Activated naive CD4-positive, alpha-beta T cell treated with anti-CD3 and anti-CD28 coated beads, Interleukin-2, amount 50 U/mL, for 72 hours (primary cell): ENCODE results near the gene SETX. TPM values are rescaled to one million over a fixed set of nuclear protein-coding genes. Genes with fewer than 3 reads are reported as not detected.

Experiments
- ATAC-seq, 2 donors: fragments of 150-1000 bp; cut with Tn5 transposase; 2 replicates each; pipeline ENCODE4 v1.10.0; 2021; ENCODE audit warnings: mild to moderate bottlenecking in 2 of 2, moderate library complexity in 2 of 2
- DNase-seq, 2 donors: peaks; one replicate each; pipeline ENCODE4 v3.0.0; 2021 to 2022; ENCODE audit warnings: low spot score in 2 of 2
- H3K27ac Mint-ChIP-seq, 2 donors: one replicate each; pipeline ENCODE4 v1.8.0; 2022; ENCODE audit warnings: mild to moderate bottlenecking in 2 of 2, mixed read lengths in 2 of 2
- H3K36me3 Mint-ChIP-seq, 2 donors: one replicate each; pipeline ENCODE4 v1.8.0; 2022; ENCODE audit warnings: mixed read lengths in 2 of 2
- H3K9me3 Mint-ChIP-seq, 2 donors: one replicate each; pipeline ENCODE4 v1.8.0; 2022; ENCODE audit warnings: mixed read lengths in 2 of 2
- total RNA-seq, 2 donors: library from RNA; stranded (reverse); gene quantifications; one replicate each; pipeline ENCODE4 v1.2.3, GENCODE V29; 2022

The SETX gene
- total RNA-seq, 2 donors from 2014 or later, result 43.1 to 45.0 TPM

DNA sequence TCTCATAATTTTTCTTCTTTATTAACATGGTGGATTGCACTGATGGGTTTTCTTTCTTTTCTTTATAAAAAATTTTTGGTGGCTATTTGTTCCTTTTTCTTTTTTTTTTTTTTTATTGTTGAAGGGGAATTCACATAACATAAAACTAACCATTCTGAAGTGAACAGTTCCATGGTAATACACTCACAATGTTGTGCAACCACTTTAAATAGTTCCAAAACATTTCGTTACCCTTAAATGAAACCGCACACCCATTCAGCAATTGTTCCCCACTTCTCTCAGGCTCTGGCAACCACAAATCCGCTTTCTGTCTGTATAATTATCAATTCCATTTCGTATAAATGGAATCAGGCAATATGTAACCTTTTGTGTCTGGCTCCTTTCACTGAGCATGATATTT lies 11.7 kb upstream of the SETX start:
- ATAC-seq (no peak), DNase-seq (no peak)
- no peak overlapping the region for H3K27ac Mint-ChIP-seq
- H3K9me3 Mint-ChIP-seq, result no peaks in the 10 kb centered on the region
- no peaks in the 10 kb centered on the region for H3K36me3 Mint-ChIP-seq

DNA sequence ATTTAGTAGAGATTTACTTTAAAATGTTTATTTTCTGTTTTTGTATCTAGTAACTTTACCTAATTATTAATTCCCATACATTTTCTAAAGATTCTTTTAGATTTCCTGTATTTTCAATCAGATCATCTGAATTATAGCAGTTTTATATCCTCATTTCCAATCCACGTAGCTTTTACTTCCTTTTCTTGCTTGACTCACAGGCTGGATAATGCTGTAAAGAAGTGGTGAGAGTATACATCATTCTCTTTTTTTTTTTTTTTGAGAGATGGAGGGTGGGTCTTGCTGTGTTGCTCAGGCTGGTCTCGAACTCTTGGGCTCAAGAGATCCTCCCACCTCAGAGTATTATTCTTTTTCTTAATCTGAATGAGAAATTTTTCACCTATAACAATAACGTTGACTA lies 11.2 kb upstream of the SETX start:
- ATAC-seq (no peak), DNase-seq (no peak)
- Mint-ChIP-seq H3K9me3 (no peaks in the 10 kb centered on the region), H3K27ac (no peak overlapping the region), H3K36me3 (no peaks in the 10 kb centered on the region)

DNA sequence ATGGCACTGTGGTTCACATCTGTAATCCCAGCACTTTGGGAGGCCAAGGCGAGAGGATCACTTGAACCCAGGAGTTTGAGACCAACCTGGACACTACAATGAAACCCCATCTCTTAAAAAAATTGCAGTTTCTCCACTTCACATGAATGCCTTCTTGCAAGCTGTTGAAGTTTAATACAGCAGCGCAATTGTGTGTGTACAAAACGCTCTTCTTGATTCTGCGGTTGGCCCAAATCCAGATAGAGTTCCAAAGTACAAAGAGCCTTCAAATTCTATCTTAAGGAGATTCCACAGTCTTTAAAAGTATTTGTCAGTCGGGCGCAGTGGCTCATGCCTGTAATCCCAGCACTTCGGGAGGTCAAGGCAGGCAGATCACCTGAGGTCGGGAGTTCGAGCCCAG lies 9.3 kb upstream of the SETX start:
- Mint-ChIP-seq H3K9me3 (no peaks in the 10 kb centered on the region), H3K27ac (peak overlapping the region in 1 of 2 donors; percentile 9), H3K36me3 (no peaks in the 10 kb centered on the region)
- DNase-seq (no peak), ATAC-seq (no peak)

DNA sequence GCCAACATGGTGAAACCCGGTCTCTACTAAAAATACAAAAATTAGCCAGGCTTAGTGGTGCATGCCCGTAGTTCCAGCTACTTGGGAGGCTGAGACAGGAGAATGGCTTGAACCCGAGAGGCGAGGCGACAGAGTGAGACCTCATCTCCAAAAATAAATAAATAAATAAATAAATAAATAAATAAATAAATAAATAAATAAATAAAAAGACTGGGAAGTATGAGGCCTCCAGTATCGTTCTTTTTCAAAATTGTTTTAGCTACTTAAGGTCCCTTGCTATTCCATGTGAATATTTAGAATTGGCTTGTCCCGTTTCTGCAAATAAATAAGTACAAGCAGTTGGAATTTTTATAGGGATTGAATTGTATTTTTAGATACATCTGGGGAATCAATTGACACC lies 3.0 kb upstream of the SETX start:
- DNase-seq (no peak), ATAC-seq (no peak)
- peaks cover 15 to 20% of the 10 kb centered on the region in 2 donors for H3K36me3 Mint-ChIP-seq
- peaks cover 0 to 3% of the 10 kb centered on the region in 2 donors for H3K9me3 Mint-ChIP-seq
- no peak overlapping the region for H3K27ac Mint-ChIP-seq

DNA sequence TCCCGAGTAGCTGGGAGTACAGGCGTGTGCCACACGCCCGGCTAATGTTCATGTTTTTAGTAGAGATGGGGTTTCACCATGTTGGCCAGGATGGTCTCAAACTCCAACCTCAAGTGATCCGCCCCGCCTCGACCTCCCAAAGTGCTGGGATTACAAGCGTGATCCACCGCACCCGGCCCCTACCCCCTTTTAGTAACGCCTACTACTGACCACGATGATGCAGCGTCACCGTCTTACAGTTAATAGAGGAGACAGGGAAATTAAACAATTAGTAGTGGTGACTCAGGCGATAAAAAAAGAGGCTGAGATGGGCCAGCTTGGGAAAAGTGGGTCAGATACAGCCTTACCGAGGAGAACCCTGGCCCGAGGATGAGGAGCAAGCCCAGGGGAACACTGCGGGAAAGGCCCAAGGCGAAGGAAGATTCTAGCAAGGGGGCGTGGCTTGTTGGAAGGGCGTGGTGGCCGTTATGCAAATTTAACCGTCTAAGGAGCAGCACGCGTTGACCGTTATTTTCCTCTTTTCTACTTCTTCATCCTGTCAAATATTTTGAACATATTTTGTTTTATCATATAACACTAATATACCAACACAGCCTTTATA lies 1.6 kb upstream of the SETX start:
- no peak for ATAC-seq
- H3K36me3 Mint-ChIP-seq, result peaks cover 25 to 29% of the 10 kb centered on the region in 2 donors
- H3K27ac Mint-ChIP-seq, result no peak overlapping the region
- DNase-seq, result no peak
- H3K9me3 Mint-ChIP-seq, result peaks cover 0 to 3% of the 10 kb centered on the region in 2 donors

DNA sequence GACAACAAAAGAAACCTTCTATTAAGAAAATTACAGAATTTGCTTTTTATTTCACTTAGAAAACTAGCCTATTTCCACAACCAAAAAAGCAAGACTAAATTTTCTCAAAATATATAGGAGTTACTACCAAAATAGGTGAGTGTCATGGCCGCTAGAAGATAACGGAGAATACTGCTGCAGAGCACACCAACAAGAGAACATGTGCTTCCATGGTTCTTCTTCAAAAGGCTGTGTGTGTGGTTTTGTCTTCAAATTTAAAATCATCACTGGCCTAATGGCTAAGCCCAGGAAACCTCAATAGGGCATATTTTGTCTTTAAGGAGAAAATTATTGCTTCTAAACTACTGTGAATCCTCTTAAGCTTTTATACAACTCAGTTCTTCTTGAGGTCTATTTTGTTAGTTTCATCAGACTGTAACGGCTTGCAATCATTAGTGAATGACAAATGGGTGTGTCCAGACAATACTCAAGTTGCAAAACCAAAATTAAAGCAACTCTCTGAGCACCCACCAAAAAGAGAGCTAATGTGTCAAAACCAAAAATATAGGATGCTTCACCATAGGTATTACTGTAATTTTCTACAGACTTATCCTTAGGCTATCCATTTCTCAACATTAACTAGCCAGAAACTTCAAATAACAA lies 3.3 kb downstream of the SETX start:
- peaks cover 0 to 3% of the 10 kb centered on the region in 2 donors for H3K9me3 Mint-ChIP-seq
- peak overlapping the region; percentile 88 to 92 for H3K27ac Mint-ChIP-seq
- ATAC-seq (no peak), DNase-seq (no peak)
- peaks cover 36 to 47% of the 10 kb centered on the region in 2 donors for H3K36me3 Mint-ChIP-seq

DNA sequence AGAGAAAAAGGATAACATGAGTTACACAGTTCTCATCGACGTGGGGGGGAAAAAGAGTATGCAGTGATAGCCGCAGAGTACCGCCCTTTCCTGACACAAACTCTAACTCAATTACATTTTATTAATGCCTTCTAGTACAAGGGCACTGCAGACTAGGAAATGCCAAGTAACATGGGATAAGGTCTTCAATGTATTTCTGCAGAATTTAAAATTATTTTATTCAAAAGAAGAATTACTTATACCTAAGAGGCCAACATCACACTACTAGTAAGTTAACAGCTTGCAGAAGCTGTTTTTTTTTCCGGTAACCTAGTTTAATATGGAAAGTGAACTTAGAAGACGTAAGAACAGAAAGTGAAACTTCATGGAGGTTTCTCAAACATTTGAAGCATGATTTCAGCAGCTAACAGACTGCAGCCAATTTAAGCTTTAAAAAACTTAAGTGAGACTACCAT lies 3.9 kb downstream of the SETX start:
- H3K36me3 Mint-ChIP-seq, result peaks cover 36 to 47% of the 10 kb centered on the region in 2 donors
- H3K27ac Mint-ChIP-seq, result peak overlapping the region in 1 of 2 donors; percentile 88
- H3K9me3 Mint-ChIP-seq, result no peaks in the 10 kb centered on the region
- DNase-seq (peak in 1 of 2 donors; percentile 20), ATAC-seq (peak in 1 of 2 donors; percentile 10)

DNA sequence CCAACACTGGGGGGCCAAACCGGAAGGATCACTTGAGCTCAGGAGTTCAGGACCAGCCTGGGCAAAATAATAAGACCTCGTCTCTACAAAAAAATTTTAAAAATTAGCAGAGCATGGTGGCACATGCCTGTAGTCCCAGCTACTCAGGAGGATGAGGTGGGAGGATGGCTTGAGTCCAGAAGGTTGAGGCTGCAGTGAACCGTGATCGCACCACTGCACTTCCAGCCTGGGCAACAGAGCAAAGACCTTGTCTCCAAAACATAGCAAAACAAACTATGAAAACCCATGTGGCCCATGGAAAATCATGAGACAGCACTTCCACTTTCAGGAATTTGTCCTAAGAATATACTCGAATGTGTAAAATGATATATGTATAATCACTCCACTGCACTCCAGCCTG lies 6.1 kb downstream of the SETX start:
- Mint-ChIP-seq H3K9me3 (no peaks in the 10 kb centered on the region), H3K36me3 (peaks cover 30 to 37% of the 10 kb centered on the region in 2 donors), H3K27ac (peak overlapping the region in 1 of 2 donors; percentile 72)
- DNase-seq (no peak), ATAC-seq (no peak)

DNA sequence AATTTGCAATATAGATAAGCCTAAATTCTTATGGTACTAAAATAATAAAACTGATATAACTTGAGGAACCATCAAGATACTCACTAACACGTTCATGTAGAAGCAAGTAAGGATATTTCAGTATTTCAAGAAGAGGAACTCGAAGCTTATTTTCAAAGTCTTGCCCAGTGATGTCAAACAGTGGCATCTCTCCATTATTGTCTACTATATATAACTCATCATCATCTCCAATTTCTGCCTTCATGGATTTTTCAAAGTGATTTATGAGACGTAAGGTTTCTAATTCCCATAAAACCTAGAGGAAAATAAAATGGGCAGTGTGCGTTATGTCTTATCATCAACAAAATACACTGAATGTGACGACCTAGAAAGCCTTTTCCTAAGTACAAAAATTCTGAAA lies 8.6 kb downstream of the SETX start:
- Mint-ChIP-seq H3K9me3 (no peaks in the 10 kb centered on the region), H3K27ac (no peak overlapping the region), H3K36me3 (peaks cover 23 to 33% of the 10 kb centered on the region in 2 donors)
- DNase-seq, result no peak
- ATAC-seq, result no peak

DNA sequence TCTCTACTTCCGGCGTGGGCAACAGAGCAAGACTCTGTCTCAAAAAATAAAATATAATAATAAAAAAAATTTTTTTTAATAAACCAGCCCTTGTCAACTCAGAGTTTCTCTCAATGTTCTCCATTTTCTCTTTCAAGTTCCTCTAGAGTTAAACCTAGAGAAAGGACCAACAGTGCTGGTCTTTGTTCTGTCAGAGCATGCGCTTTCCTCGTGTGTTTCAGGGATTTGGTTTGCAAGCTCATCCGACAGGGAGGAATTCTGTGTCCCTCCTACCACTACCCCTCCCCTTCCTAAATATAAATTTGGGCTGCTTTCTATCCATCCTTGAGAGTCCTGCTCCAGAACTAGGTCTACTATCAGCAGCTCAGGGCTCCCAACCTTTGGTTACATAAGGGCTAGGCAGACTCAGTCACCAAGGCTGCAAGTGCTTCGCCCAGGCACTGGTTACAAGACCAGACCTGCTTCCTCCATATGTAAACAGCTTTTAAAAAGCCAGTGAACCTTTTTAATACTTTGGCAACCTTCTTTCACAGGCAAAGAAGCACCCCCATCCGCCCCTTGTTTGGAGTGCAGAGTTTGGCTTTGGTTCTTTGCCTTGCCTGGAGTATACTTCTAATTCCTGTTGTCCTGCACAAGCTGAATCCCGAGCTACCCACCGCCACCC lies 13.5 kb downstream of the SETX start:
- Mint-ChIP-seq H3K36me3 (peaks cover 13 to 35% of the 10 kb centered on the region in 2 donors), H3K27ac (peak overlapping the region in 1 of 2 donors; percentile 47), H3K9me3 (no peaks in the 10 kb centered on the region)
- no peak for ATAC-seq
- DNase-seq, result no peak

DNA sequence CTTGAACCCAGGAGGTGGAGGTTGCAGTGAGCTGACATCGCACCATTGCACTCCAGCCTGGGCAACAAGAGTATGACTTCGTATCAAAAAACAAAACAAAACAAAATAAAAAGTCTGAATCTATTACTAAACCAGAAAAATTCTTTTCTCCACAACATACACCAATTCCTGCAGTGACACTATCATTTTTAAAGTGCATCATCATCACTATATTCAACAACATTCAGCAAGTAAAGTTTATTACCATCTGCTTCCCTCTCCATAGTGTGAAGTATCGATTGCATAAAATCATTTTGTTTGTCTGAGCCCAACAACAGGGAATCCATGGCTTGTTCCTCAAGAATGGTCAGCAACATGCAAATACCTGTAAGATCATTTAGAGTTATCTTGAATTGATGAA lies 20.4 kb downstream of the SETX start:
- H3K9me3 Mint-ChIP-seq, result peaks cover 2 to 4% of the 10 kb centered on the region in 2 donors
- no peak for DNase-seq
- ATAC-seq, result no peak
- no peak overlapping the region for H3K27ac Mint-ChIP-seq
- peaks cover 41 to 55% of the 10 kb centered on the region in 2 donors for H3K36me3 Mint-ChIP-seq

DNA sequence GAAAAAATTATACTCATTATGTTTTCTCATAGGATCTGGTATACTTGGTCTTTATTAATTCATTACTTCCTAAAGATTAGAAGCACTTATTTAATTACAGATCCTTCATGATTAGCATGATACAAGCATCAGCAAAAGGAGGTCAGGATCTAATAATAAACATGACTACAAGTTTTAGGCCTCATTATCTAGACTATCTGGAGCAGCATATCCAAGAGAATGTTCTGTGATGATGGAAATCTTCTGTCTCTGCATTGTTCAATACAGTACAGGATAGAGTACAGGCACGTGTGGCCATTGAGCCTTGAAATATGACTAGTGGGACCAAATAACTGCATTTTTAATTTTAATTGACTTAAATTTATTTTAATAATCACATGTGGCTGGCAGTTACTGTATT lies 21.2 kb downstream of the SETX start:
- Mint-ChIP-seq H3K9me3 (peaks cover 5 to 6% of the 10 kb centered on the region in 2 donors), H3K36me3 (peaks cover 49 to 61% of the 10 kb centered on the region in 2 donors), H3K27ac (no peak overlapping the region)
- ATAC-seq, result no peak
- DNase-seq, result no peak

DNA sequence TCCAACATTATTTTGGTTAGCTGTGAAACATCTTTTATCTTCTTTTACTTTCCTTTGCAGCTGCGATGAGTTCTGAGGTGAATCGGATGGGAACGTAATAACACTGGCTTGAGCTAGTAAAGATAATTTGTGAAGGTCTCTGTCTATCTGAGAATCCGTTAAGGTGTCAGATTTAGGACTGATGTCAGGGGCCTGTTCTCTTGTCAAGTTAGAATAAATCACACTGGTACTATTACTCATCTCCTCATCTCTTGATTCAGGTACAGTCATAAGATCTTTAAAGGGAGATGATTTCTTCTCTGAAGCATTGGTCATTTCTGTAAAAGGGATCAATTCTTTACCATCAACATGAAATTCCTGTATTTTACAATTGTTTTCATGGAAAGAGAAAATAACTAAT lies 26.2 kb downstream of the SETX start:
- DNase-seq (no peak), ATAC-seq (no peak)
- Mint-ChIP-seq H3K9me3 (peaks cover 10 to 14% of the 10 kb centered on the region in 2 donors), H3K36me3 (peaks cover 65 to 82% of the 10 kb centered on the region in 2 donors), H3K27ac (no peak overlapping the region)

DNA sequence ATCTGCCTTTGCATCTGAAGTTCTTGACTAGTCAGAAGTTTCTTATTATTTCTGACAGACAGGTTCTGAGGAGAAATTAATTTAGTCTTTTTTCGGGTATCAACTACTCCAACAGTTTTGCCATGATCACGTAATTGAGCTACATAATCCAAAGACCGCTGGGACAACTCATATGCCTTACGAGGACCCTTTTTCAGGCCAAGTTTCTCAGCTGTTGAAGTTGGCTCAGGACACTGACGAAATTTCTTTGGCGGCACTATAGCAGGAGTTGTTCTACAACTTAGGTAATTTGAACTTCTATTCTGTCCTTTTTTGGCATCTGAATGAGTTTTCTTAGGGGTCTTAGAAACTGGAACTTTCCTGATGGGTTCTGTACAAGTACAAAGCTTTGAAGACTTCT lies 27.2 kb downstream of the SETX start:
- DNase-seq (no peak), ATAC-seq (no peak)
- Mint-ChIP-seq H3K36me3 (peaks cover 63 to 88% of the 10 kb centered on the region in 2 donors), H3K27ac (no peak overlapping the region), H3K9me3 (peaks cover 10 to 14% of the 10 kb centered on the region in 2 donors)

DNA sequence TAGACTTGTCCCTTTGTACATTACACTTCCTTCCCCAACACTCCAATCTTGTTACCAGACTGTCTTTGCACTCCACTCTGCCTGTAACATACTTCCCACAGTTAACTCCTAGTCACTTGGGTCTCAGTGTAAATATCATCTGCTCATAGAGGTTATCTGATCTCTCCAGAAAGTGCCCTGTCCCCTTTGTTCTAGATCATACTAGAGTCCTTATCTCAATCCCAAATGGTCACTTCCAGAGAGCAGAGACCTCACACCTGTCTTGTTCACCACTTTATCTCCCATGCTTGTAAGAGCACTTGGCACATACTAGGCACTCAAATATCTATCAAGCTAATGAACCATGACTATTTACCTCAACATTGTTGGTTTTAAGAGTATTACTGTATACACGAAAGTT lies 30.4 kb downstream of the SETX start:
- ATAC-seq (no peak), DNase-seq (no peak)
- Mint-ChIP-seq H3K36me3 (peaks cover 35 to 64% of the 10 kb centered on the region in 2 donors), H3K27ac (peak overlapping the region; percentile 21 to 63), H3K9me3 (peaks cover 8 to 11% of the 10 kb centered on the region in 2 donors)

DNA sequence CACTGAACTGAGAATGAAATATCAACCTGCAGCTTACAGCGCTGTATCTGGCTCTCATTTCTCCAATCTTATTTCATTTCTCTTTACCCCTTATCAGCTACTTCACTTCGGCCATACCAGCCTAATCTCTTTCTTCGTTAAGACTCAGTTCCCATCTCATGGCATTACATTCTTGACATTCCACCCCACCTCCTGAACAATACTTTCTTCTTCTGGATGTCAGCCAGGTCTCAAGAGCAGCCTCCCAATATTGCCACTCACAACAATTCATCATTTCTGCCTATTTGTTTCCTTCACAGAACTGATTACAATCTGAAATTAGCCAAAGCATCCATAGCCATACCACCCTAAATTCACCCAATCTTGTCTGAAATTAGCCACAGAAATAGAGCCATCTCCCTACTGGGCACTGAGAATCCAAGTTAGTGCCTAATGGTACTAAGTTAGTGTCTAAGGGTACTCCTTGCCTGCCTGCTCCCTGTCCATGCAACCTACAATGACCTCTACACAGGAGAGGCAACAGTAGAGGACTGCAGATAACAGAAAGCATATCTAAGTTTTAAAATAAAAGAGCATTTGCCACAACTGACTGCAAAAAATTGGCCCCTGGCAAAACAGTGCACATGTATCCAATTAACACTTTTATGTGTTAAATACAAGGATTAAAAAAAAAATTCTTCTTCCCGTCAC lies 35.2 kb downstream of the SETX start:
- DNase-seq, result no peak
- H3K36me3 Mint-ChIP-seq, result peaks cover 7 to 28% of the 10 kb centered on the region in 2 donors
- H3K9me3 Mint-ChIP-seq, result no peaks in the 10 kb centered on the region
- no peak for ATAC-seq
- peak overlapping the region in 1 of 2 donors; percentile 4 for H3K27ac Mint-ChIP-seq

DNA sequence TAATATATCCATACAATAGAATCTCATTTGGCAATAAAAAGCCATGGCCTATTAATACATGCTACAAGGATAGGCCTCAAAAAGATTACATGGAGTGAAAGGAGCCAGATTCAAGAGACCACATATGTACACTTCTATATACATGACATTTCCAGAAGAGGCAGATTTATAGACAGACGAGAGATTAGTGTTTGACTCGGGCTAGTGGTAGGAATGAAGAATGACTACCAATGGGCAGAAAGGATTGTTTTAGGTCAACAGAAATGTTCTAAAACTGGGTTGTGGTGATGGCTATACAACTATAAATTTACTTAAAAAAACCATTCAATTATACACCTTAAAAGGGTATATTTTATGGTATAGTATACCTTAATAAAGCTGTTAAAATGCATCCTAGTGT lies 41.9 kb downstream of the SETX start:
- peaks cover 17 to 30% of the 10 kb centered on the region in 2 donors for H3K36me3 Mint-ChIP-seq
- H3K9me3 Mint-ChIP-seq, result no peaks in the 10 kb centered on the region
- no peak overlapping the region for H3K27ac Mint-ChIP-seq
- ATAC-seq, result no peak
- DNase-seq, result no peak
